Brain microvascular endothelial cell (primary cell): ENCODE results near the gene KIRREL1.

ENCODE experiments used
- DNase-seq: peaks from one replicate; pipeline ENCODE4 v3.0.0-alpha.2; 2020
- H3K27ac ChIP-seq: fragments of 250-450 bp; sonication (Bioruptor Pico); 2 replicates; pipeline ENCODE4 v1.5.1; 2020; ENCODE audit warnings: mild to moderate bottlenecking, moderate library complexity
- H3K27me3 ChIP-seq: fragments of 250-450 bp; sonication (Bioruptor Pico); replicated peaks from 2 replicates; pipeline ENCODE4 v1.5.1; 2020; ENCODE audit warnings: mild to moderate bottlenecking
- H3K36me3 ChIP-seq: fragments of 250-450 bp; sonication (Bioruptor Pico); replicated peaks from 2 replicates; pipeline ENCODE4 v1.5.1; 2020; ENCODE audit warnings: mild to moderate bottlenecking
- H3K4me3 ChIP-seq: 2 replicates; pipeline ENCODE4 v1.5.1; 2011; ENCODE audit warnings: low read depth, mild to moderate bottlenecking, control low read depth, low read length, moderate library complexity
- CTCF ChIP-seq: IDR thresholded peaks from 2 replicates; pipeline ENCODE4 v1.5.1; 2011; ENCODE audit warnings: low read depth, mild to moderate bottlenecking, moderate library complexity, low read length, control low read depth, inconsistent platforms; ENCODE audit errors: missing control alignments
- in situ Hi-C: cut with HindIII; loops from 2 replicates; pipeline ENCODE4 v1.10.0; 2017; ENCODE audit warnings: low sequenced_read_pairs, low pct_ligation_motif_present

Gene KIRREL1

GRCh38 chr1:158026651-158027050 lies 33.2 kb downstream of the KIRREL1 start:
- Histone ChIP-seq H3K27me3 (no peaks in the 10 kb centered on the region), H3K4me3 (no peak overlapping the region), H3K27ac (no peak overlapping the region), H3K36me3 (peaks cover 10% of the 10 kb centered on the region)
- TF ChIP-seq CTCF, result no peak
- no peak for DNase-seq
- in situ Hi-C loops, result no loop called here

GRCh38 chr1:158027508-158027907 lies 34.1 kb downstream of the KIRREL1 start:
- H3K36me3 ChIP-seq, result peaks cover 10% of the 10 kb centered on the region
- no peak overlapping the region for H3K4me3 ChIP-seq
- no peak overlapping the region for H3K27ac ChIP-seq
- DNase-seq, result no peak
- TF ChIP-seq CTCF, result no peak
- in situ Hi-C loops, result no loop called here
- H3K27me3 ChIP-seq, result no peaks in the 10 kb centered on the region

GRCh38 chr1:158028969-158029368 lies 35.5 kb downstream of the KIRREL1 start:
- Histone ChIP-seq H3K27ac (no peak overlapping the region), H3K27me3 (no peaks in the 10 kb centered on the region), H3K36me3 (peaks cover 10% of the 10 kb centered on the region), H3K4me3 (no peak overlapping the region)
- in situ Hi-C loops, result no loop called here
- no peak for TF ChIP-seq CTCF
- no peak for DNase-seq

- no peak for TF ChIP-seq CTCF
- Histone ChIP-seq H3K36me3 (peaks cover 10% of the 10 kb centered on the region), H3K27ac (no peak overlapping the region), H3K27me3 (no peaks in the 10 kb centered on the region), H3K4me3 (no peak overlapping the region)
- in situ Hi-C loops, result no loop called here
- DNase-seq, result no peak
These were observed 41.6 kb downstream of the KIRREL1 start for GRCh38 chr1:158035014-158035413.

GRCh38 chr1:158035976-158036583 lies 42.6 kb downstream of the KIRREL1 start:
- DNase-seq, result peak; percentile 41
- in situ Hi-C loops, result no loop called here
- H3K27me3 ChIP-seq, result no peaks in the 10 kb centered on the region
- H3K4me3 ChIP-seq, result no peak overlapping the region
- no peak overlapping the region for H3K27ac ChIP-seq
- TF ChIP-seq CTCF, result peak; percentile 76
- H3K36me3 ChIP-seq, result peaks cover 4% of the 10 kb centered on the region

GRCh38 chr1:158037008-158037865 lies 43.8 kb downstream of the KIRREL1 start:
- TF ChIP-seq CTCF, result no peak
- DNase-seq, result no peak
- in situ Hi-C loops, result no loop called here
- Histone ChIP-seq H3K27ac (no peak overlapping the region), H3K27me3 (no peaks in the 10 kb centered on the region), H3K4me3 (no peak overlapping the region), H3K36me3 (no peaks in the 10 kb centered on the region)
